ENCODE data around the gene SYCP2L.
"Not testable (repeated sequence)": the region's sequence is repeated elsewhere in the genome, so short reads cannot be mapped to it uniquely, and the experiment has no call there.

The SYCP2L gene

GRCh38 chr6:10960171-10960570 lies 73.3 kb downstream of the SYCP2L start:
- no peak for DNase-seq

GRCh38 chr6:10961837-10962236 lies 75.0 kb downstream of the SYCP2L start:
- no peak for DNase-seq

- no peak for DNase-seq
These were observed 75.8 kb downstream of the SYCP2L start for GRCh38 chr6:10962673-10963072.

- no peak for DNase-seq
These were observed 76.3 kb downstream of the SYCP2L start for GRCh38 chr6:10963113-10963512.

GRCh38 chr6:10964684-10965083 lies 77.8 kb downstream of the SYCP2L start:
- DNase-seq = no peak

GRCh38 chr6:10968776-10969175 lies 81.9 kb downstream of the SYCP2L start:
- no peak for DNase-seq

- no peak for DNase-seq
These were observed 83.9 kb downstream of the SYCP2L start for GRCh38 chr6:10970731-10971130.

- DNase-seq = no peak
These were observed 85.3 kb downstream of the SYCP2L start for GRCh38 chr6:10972196-10972595.

- no peak for DNase-seq
These were observed 89.7 kb downstream of the SYCP2L start for GRCh38 chr6:10976571-10976970.

- DNase-seq = no peak
These were observed 90.5 kb downstream of the SYCP2L start for GRCh38 chr6:10977231-10977968.

GRCh38 chr6:10979603-10980002 lies 92.8 kb downstream of the SYCP2L start:
- no peak for DNase-seq

- no peak for DNase-seq
These were observed 94.6 kb downstream of the SYCP2L start for GRCh38 chr6:10981409-10981808.

- not testable (repeated sequence) for DNase-seq
These were observed 98.1 kb downstream of the SYCP2L start for GRCh38 chr6:10984959-10985358.

GRCh38 chr6:10989587-10989986 lies 102.7 kb downstream of the SYCP2L start:
- DNase-seq = no peak

GRCh38 chr6:10991115-10991514 lies 104.3 kb downstream of the SYCP2L start:
- DNase-seq = no peak

GRCh38 chr6:10993896-10994295 lies 107.0 kb downstream of the SYCP2L start:
- no peak for DNase-seq

- no peak for DNase-seq
These were observed 108.4 kb downstream of the SYCP2L start for GRCh38 chr6:10995114-10995707.

GRCh38 chr6:10999994-11000393 lies 113.1 kb downstream of the SYCP2L start:
- no peak for DNase-seq

- DNase-seq = no peak
These were observed 115.3 kb downstream of the SYCP2L start for GRCh38 chr6:11002176-11002575.

- DNase-seq = not testable (repeated sequence)
These were observed 116.4 kb downstream of the SYCP2L start for GRCh38 chr6:11003297-11003696.

- DNase-seq = no peak
These were observed 119.2 kb downstream of the SYCP2L start for GRCh38 chr6:11006061-11006460.

- DNase-seq = no peak
These were observed 121.1 kb downstream of the SYCP2L start for GRCh38 chr6:11007715-11008608.

- DNase-seq = no peak
These were observed 122.0 kb downstream of the SYCP2L start for GRCh38 chr6:11008821-11009220.

- DNase-seq = no peak
These were observed 122.5 kb downstream of the SYCP2L start for GRCh38 chr6:11009353-11009752.

Measured in NCI-H1105 (cell line).